H1 (cell line): ENCODE measurements around the gene CACNA2D3. TPM values are rescaled to one million over a fixed set of nuclear protein-coding genes. Genes with fewer than 3 reads are reported as not detected.

Experiments used
- CTCF ChIA-PET: fragments of 300-600 bp; sonication (Branson Sonifier 250); formaldehyde crosslinking; loops from one replicate; lab custom pipeline; 2021; ENCODE audit not compliant: partially characterized antibody; lab: Charles Lee
- POLR2A ChIA-PET: fragments of 300-600 bp; sonication (Branson Sonifier 250); formaldehyde crosslinking; loops from one replicate; lab custom pipeline; 2021; ENCODE audit warnings: inconsistent platforms; ENCODE audit not compliant: partially characterized antibody; lab: Charles Lee
- DNase-seq, 2 experiments: peaks; one replicate each; pipeline versions ENCODE4 v3.0.0 to v3.0.0-alpha.2; 2010 to 2022; ENCODE audit warnings: low spot score in 2 of 2, low read depth in 1 of 2, mixed read lengths in 1 of 2
- FAIRE-seq: peaks from 2 replicates; lab custom pipeline; 2011; peaks lifted over from hg19 to GRCh38; lab: Jason Lieb, UNC
- H2AFZ ChIP-seq: 2 replicates; pipeline ENCODE4 v1.8.1; 2012; ENCODE audit warnings: low read length, inconsistent platforms
- H2AK5ac ChIP-seq: 2 replicates; pipeline ENCODE4 v1.6.1; 2013; ENCODE audit warnings: low read depth, low read length
- H2BK120ac ChIP-seq: replicated peaks from 2 replicates; pipeline ENCODE3; 2013; ENCODE audit warnings: low read depth, low read length, inconsistent platforms
- H2BK12ac ChIP-seq: 2 replicates; pipeline ENCODE4 v1.6.1; 2013; ENCODE audit warnings: low read depth, low read length
- H2BK15ac ChIP-seq: 2 replicates; pipeline ENCODE4 v1.6.1; 2013; ENCODE audit warnings: low read length
- H2BK20ac ChIP-seq: 2 replicates; pipeline ENCODE4 v1.6.1; 2013; ENCODE audit warnings: low read length
- H2BK5ac ChIP-seq: 2 replicates; pipeline ENCODE4 v1.6.1; 2013; ENCODE audit warnings: low read depth, low read length
- H3K14ac ChIP-seq: 2 replicates; pipeline ENCODE4 v1.6.1; 2013; ENCODE audit warnings: inconsistent platforms; ENCODE audit not compliant: insufficient read length
- H3K18ac ChIP-seq: 2 replicates; pipeline ENCODE4 v1.6.1; 2013; ENCODE audit warnings: low read length; ENCODE audit errors: extremely low read depth
- H3K23ac ChIP-seq: 2 replicates; pipeline ENCODE4 v1.6.1; 2013; ENCODE audit warnings: inconsistent platforms; ENCODE audit not compliant: insufficient read length
- H3K23me2 ChIP-seq: 2 replicates; pipeline ENCODE4 v1.6.1; 2013; ENCODE audit warnings: low read depth, low read length
- H3K27ac ChIP-seq: 2 replicates; pipeline ENCODE4 v1.6.1; 2011; ENCODE audit warnings: low read depth, low read length, inconsistent platforms
- H3K27me3 ChIP-seq, 4 experiments: replicated peaks in 1 of 4; 1 replicate in 1 of 4; 2 replicates in 3 of 4; pipeline versions ENCODE4 v1.6.1 to v1.8.1; 2011 to 2013; ENCODE audit warnings: low read length in 3 of 4, mild to moderate bottlenecking in 3 of 4, inconsistent platforms in 2 of 4, mixed read lengths in 2 of 4, moderate library complexity in 1 of 4; ENCODE audit not compliant: control insufficient read depth in 3 of 4, insufficient read depth in 3 of 4; ENCODE audit errors: extremely low read depth in 1 of 4
- H3K36me3 ChIP-seq, 4 experiments: 2 replicates each; pipeline versions ENCODE4 v1.6.1 to v1.8.1; 2011 to 2013; ENCODE audit warnings: mild to moderate bottlenecking in 4 of 4, low read length in 3 of 4, moderate library complexity in 2 of 4, control low read depth in 1 of 4, inconsistent platforms in 1 of 4; ENCODE audit not compliant: insufficient read depth in 4 of 4, control insufficient read depth in 2 of 4
- H3K4ac ChIP-seq: replicated peaks from 2 replicates; pipeline ENCODE3; 2013; ENCODE audit warnings: low read length, low read depth, mixed read lengths, inconsistent platforms; ENCODE audit not compliant: insufficient read length
- H3K4me1 ChIP-seq, 4 experiments: replicated peaks in 1 of 4; 1 replicate in 1 of 4; 2 replicates in 3 of 4; pipeline versions ENCODE4 v1.6.1 to v1.8.1; 2011 to 2013; ENCODE audit warnings: low read length in 3 of 4, inconsistent platforms in 2 of 4, mixed read lengths in 1 of 4; ENCODE audit not compliant: insufficient read depth in 4 of 4, control insufficient read depth in 3 of 4
- H3K4me2 ChIP-seq, 2 experiments: 2 replicates each; pipeline versions ENCODE4 v1.6.1 to v1.8.1; 2011 to 2013; ENCODE audit warnings: low read depth in 2 of 2, low read length in 2 of 2, control low read depth in 1 of 2, inconsistent platforms in 1 of 2, mild to moderate bottlenecking in 1 of 2; ENCODE audit not compliant: insufficient read depth in 1 of 2
- H3K4me3 ChIP-seq, 4 experiments: fragments of 200-600, 300-600 bp in 1 of 4; sonication (generic), shearing (Covaris generic), sonication (Bioruptor Twin) in 1 of 4; 2 replicates each; pipeline versions ENCODE4 v1.5.1 to v1.8.1; 2011 to 2016; ENCODE audit warnings: low read length in 4 of 4, low read depth in 3 of 4, control low read depth in 2 of 4, inconsistent platforms in 2 of 4, mild to moderate bottlenecking in 2 of 4, mixed read lengths in 1 of 4, moderate library complexity in 1 of 4; ENCODE audit not compliant: insufficient read depth in 2 of 4; ENCODE audit errors: extremely low read depth in 1 of 4
- H3K56ac ChIP-seq: replicated peaks from 2 replicates; pipeline ENCODE3; 2013; ENCODE audit warnings: low read depth, mild to moderate bottlenecking, mixed read lengths, low read length, inconsistent platforms; ENCODE audit not compliant: insufficient read length
- H3K79me1 ChIP-seq: 2 replicates; pipeline ENCODE4 v1.6.1; 2013; ENCODE audit warnings: low read depth, low read length, control low read depth
- H3K79me2 ChIP-seq, 2 experiments: 2 replicates each; pipeline versions ENCODE4 v1.6.1 to v1.8.1; 2012 to 2013; ENCODE audit warnings: low read length in 2 of 2, mild to moderate bottlenecking in 2 of 2, inconsistent platforms in 1 of 2; ENCODE audit not compliant: insufficient read depth in 2 of 2, control insufficient read depth in 1 of 2
- H3K9ac ChIP-seq, 4 experiments: replicated peaks in 1 of 4; 1 replicate in 1 of 4; 2 replicates in 3 of 4; pipeline versions ENCODE4 v1.6.1 to v1.8.1; 2011 to 2013; ENCODE audit warnings: low read depth in 3 of 4, low read length in 3 of 4, control low read depth in 2 of 4, mild to moderate bottlenecking in 2 of 4, moderate library complexity in 2 of 4, inconsistent platforms in 1 of 4; ENCODE audit errors: extremely low read depth in 1 of 4
- H3K9me3 ChIP-seq, 2 experiments: 2 replicates each; pipeline versions ENCODE4 v1.6.1 to v1.8.1; 2012 to 2013; ENCODE audit warnings: mild to moderate bottlenecking in 2 of 2, moderate library complexity in 2 of 2, control low read depth in 1 of 2, inconsistent platforms in 1 of 2, low read depth in 1 of 2, low read length in 1 of 2, mixed read lengths in 1 of 2; ENCODE audit not compliant: insufficient read depth in 2 of 2
- H4K20me1 ChIP-seq, 2 experiments: replicated peaks in 1 of 2; 2 replicates each; pipeline versions ENCODE3 to v1.8.1; 2011 to 2013; ENCODE audit warnings: inconsistent platforms in 2 of 2, low read length in 2 of 2, mild to moderate bottlenecking in 1 of 2; ENCODE audit not compliant: insufficient read depth in 2 of 2, control insufficient read depth in 1 of 2
- H4K5ac ChIP-seq: 2 replicates; pipeline ENCODE4 v1.6.1; 2013; ENCODE audit warnings: low read length, low read depth, mixed read lengths, inconsistent platforms; ENCODE audit not compliant: insufficient read length
- H4K8ac ChIP-seq: 2 replicates; pipeline ENCODE4 v1.8.0; 2013; ENCODE audit warnings: mild to moderate bottlenecking, moderate library complexity, low read length, inconsistent platforms; ENCODE audit not compliant: insufficient read depth; ENCODE audit errors: extremely low read depth
- H4K91ac ChIP-seq: replicated peaks from 2 replicates; pipeline ENCODE3; 2013; ENCODE audit warnings: low read length, mixed read lengths, inconsistent platforms; ENCODE audit not compliant: insufficient read length
- ASH2L ChIP-seq: fragments of 200-600, 300-600 bp; sonication (generic); IDR thresholded peaks from one replicate; pipeline ENCODE4 v1.7.1; 2017; ENCODE audit warnings: low read length
- ATF3 ChIP-seq: IDR thresholded peaks from 2 replicates; pipeline ENCODE4 v1.6.1; 2011; ENCODE audit warnings: low read depth, mild to moderate bottlenecking, low read length; ENCODE audit not compliant: insufficient read depth
- BACH1 ChIP-seq: IDR thresholded peaks from 2 replicates; pipeline ENCODE4 v1.6.1; 2012; ENCODE audit warnings: low read length, improper control_type of control experiment
- CBX5 ChIP-seq: fragments of 300-800, 300-1000 bp; sonication (generic); IDR thresholded peaks from 2 replicates; pipeline ENCODE4 v1.7.1; 2016; ENCODE audit warnings: antibody characterized with exemption, low read length, low read depth
- CHD2 ChIP-seq: IDR thresholded peaks from 2 replicates; pipeline ENCODE4 v1.6.1; 2012; ENCODE audit warnings: low read length, improper control_type of control experiment
- HDAC6 ChIP-seq: IDR thresholded peaks from one replicate; pipeline ENCODE4 v1.7.1; 2012; ENCODE audit warnings: low read depth, mild to moderate bottlenecking, inconsistent platforms, low read length, moderate library complexity
- NRF1 ChIP-seq: IDR thresholded peaks from 2 replicates; pipeline ENCODE4 v1.6.1; 2011; ENCODE audit warnings: mild to moderate bottlenecking, low read depth, low read length, improper control_type of control experiment
- PHF8 ChIP-seq: fragments of 200-600 bp; sonication (generic); conservative IDR thresholded peaks from 2 replicates; pipeline ENCODE4 v1.7.1; 2012; ENCODE audit warnings: low read depth, mild to moderate bottlenecking, inconsistent platforms, low read length, moderate library complexity
- RFX5 ChIP-seq: IDR thresholded peaks from 2 replicates; pipeline ENCODE4 v1.6.1; 2011; ENCODE audit warnings: low read depth, low read length, improper control_type of control experiment, borderline replicate concordance
- RNF2 ChIP-seq: fragments of 200-900, 300-1000 bp; sonication (generic); IDR thresholded peaks from 2 replicates; pipeline ENCODE4 v1.7.1; 2016; ENCODE audit warnings: borderline replicate concordance, low read depth, mild to moderate bottlenecking, antibody characterized with exemption, low read length; ENCODE audit not compliant: poor library complexity, severe bottlenecking; ENCODE audit errors: missing control alignments
- SIX5 ChIP-seq: IDR thresholded peaks from 2 replicates; pipeline ENCODE4 v1.6.1; 2011; ENCODE audit warnings: mild to moderate bottlenecking, low read depth, low read length
- TCF12 ChIP-seq: IDR thresholded peaks from 2 replicates; pipeline ENCODE4 v1.6.1; 2011; ENCODE audit warnings: low read depth, mild to moderate bottlenecking, low read length
- WGBS, 2 experiments: shearing (Covaris generic) in 1 of 2; methylation state at CpG; one replicate each; pipeline versions ENCODE4 v1.1.6 to v1.1.7; 2013 to 2015; ENCODE audit warnings: low lambda C conversion rate in 2 of 2, mixed read lengths in 2 of 2, inconsistent platforms in 1 of 2, low coverage in 1 of 2, missing lambda C conversion rate in 1 of 2; ENCODE audit not compliant: insufficient replicate concordance in 2 of 2, insufficient coverage in 1 of 2, insufficient read length in 1 of 2; ENCODE audit errors: extremely low coverage in 1 of 2, missing lambda C conversion rate in 1 of 2; 5-methylcytosine and 5-hydroxymethylcytosine counted together
- polyA plus RNA-seq, 7 experiments: library from polyadenylated mRNA; depleted of rRNA in 3 of 7; stranded (reverse) in 5 of 7; unstranded in 2 of 7; fragments of >200 nt in 5 of 7; fragments of 200-250 nt in 2 of 7; gene quantifications; 1 replicate in 5 of 7; 2 replicates in 1 of 7; 4 replicates in 1 of 7; pipeline versions ENCODE4 v1.2.1 to v1.2.3, GENCODE V29; 2011 to 2013; ENCODE audit warnings: missing spikeins in 2 of 7, mixed read lengths in 2 of 7
- total RNA-seq: library from RNA; stranded (reverse); fragmentation: NEBNext Ultra II Directional; extraction: Animal tissue kit (Norgen Biotek cat#: 25700); gene quantifications from 2 replicates; pipeline ENCODE4 v1.2.1, GENCODE V29; 2021

The CACNA2D3 gene
- total and polyA plus RNA-seq, 2 of the 8 experiments (the other 6 are each of a cell fraction or from before 2014, with no cell fraction given), result 1.5 to 1.8 TPM

GRCh38 chr3:54307566-54308180, 185.3 kb downstream of the CACNA2D3 start:
- Histone ChIP-seq H3K23ac (no peak overlapping the region), H4K8ac (no peak overlapping the region), H4K91ac (no peak overlapping the region), H3K23me2 (no peaks in the 10 kb centered on the region), H2AK5ac (no peak overlapping the region), H3K18ac (no peak overlapping the region), H3K36me3 (no peaks in the 10 kb centered on the region), H3K9me3 (no peaks in the 10 kb centered on the region), H2BK5ac (no peak overlapping the region), H3K79me1 (no peaks in the 10 kb centered on the region), H3K4ac (no peak overlapping the region), H2BK120ac (no peak overlapping the region), H3K27ac (no peak overlapping the region), H2AFZ (no peak overlapping the region), H2BK15ac (no peak overlapping the region), H3K56ac (no peak overlapping the region), H4K20me1 (no peaks in the 10 kb centered on the region), H2BK20ac (no peak overlapping the region), H3K9ac (no peak overlapping the region), H2BK12ac (no peak overlapping the region), H3K27me3 (no peaks in the 10 kb centered on the region), H4K5ac (no peak overlapping the region), H3K4me2 (no peak overlapping the region), H3K79me2 (no peaks in the 10 kb centered on the region), H3K4me1 (peaks cover 0 to 3% (median 0%) of the 10 kb centered on the region in 4 experiments; a peak in 3 of 7 replicates), H3K4me3 (no peak overlapping the region), H3K14ac (no peak overlapping the region)
- no peak for FAIRE-seq
- ChIA-PET CTCF (interaction anchor here (1.1 kb wide), 1 partner anchor 13 kb away, joined by 3 read pairs; no protein-coding TSS in a partner anchor), POLR2A (no interaction called here)
- no peak for TF ChIP-seq BACH1
- TF ChIP-seq TCF12, result no peak
- no peak for TF ChIP-seq RFX5
- no peak for TF ChIP-seq SIX5
- no peak for TF ChIP-seq RNF2
- no peak for TF ChIP-seq ATF3
- TF ChIP-seq CBX5, result no peak
- TF ChIP-seq CHD2, result no peak
- no peak for TF ChIP-seq ASH2L
- TF ChIP-seq HDAC6, result no peak
- no peak for TF ChIP-seq PHF8
- TF ChIP-seq NRF1, result no peak
- WGBS, 2 experiments, result 75% methylated on average over 4 of the region's 4 CpGs; no CpG with 5 or more reads in 1 of the 2 experiments
- no peak for DNase-seq
